ENCODE measurements around the gene EVC. TPM values are rescaled to one million over a fixed set of nuclear protein-coding genes. Genes with fewer than 3 reads are reported as not detected.

EVC gene
- polyA plus RNA-seq, 1 donor, result 14.8 TPM

DNA sequence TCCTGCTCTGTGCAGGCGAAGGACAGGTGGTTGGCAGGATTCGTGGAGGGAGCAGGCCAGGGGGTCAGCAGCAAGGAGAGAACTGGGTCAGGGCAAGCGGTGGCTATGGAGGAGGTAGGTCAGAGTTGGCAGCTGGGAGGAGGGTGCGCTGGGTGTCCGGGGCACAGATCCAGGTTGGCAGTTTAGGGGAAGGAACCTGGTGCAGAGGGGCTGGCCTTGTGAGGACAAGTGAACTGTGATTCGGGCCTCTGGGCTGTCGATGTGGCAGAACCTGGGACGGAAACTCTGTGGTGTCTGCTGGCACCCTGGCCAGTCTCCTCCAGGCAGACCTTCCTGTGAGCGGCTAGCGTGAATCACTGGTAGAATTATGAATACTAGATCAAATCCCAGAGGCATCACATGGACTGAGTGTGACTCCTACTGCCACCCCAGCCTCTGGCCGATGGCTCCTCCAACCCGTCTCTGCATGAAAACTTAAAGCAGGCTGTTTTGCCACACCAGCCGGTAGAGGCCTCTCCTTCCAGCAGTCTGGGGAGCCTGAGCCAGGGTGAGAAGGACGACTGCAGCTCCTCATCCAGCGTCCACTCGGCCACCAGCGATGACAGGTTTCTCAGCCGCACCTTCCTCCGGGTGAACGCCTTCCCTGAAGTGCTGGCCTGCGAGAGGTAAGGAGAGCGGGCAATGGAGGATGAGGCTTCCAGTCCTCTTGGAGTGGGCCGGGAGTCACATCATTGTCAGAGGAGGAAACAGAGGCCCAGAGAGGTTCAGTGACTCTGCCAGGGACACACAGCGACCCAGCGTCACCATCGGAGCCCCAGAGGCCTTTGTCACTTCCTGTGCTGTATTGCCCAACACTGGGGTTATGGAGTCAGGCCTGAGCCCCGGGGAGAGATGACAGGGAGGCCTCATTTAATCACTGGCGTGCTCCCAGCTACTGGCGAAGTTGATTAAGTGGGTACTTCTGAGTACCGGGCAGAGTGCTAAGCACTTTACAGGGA, 20.3 kb downstream of the EVC start:
- no peak for DNase-seq (ENCODE audit: low read depth)

- DNase-seq (ENCODE audit: low read depth), result no peak
Measured at GRCh38 chr4:5732158-5732557, 21.2 kb downstream of the EVC start.

- no peak for DNase-seq (ENCODE audit: low read depth)
Measured at GRCh38 chr4:5734853-5735252, 23.9 kb downstream of the EVC start.

DNA sequence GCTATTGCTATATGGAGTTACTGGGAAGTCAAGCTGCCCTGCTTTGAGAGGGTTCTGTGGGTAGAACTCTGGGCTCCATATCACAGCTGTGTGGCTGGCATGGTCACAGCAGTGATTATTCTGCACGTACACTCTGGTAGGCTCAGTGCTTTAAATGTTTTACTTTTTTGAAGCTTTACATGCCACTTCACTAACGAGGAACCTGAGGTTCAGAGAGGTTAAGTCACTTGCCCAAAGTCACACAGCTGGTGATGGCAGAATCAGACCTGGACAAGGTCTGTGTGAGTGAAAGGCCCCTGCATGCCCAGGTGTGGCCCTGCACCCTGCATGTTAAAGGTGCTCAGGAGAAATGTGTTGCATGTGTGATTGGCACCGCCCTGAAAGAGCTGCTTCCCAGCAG, 24.5 kb downstream of the EVC start:
- no peak for DNase-seq (ENCODE audit: low read depth)

DNA sequence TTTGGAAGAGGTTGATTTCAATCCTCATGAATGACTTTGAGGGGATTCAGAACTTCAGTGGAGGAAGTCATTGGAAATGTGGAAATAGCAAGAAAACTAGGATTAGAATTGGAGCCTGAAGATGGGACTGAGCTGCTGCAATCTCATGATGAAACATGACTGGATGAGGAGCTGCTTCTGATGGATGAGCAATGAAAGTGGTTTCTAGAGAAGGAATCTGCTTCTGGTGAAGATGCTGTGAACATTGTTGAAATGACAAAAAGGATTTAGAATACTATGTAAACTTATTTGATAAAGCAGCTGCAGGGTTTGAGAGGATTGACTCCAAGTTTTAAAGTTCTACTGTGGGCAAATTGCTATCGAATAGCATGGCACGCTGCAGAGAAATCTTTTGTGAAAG, 27.1 kb downstream of the EVC start:
- no peak for DNase-seq (ENCODE audit: low read depth)

DNA sequence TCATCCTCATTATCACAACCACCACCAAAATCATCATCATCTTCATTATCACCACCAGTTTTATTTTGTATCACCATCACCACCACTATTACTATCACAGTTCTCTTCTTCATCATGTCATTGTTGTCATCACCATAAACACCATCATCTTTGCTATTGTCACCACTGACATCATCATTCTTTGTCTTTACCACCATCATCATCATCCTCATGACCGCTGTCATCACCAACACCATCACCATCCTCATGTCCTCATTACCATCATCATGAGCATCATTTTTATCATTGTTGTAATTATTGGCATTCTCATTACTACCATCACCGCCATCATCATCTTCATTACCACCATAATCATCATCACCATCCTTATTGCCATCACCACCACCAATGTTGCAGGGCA, 31.4 kb downstream of the EVC start:
- DNase-seq (ENCODE audit: low read depth), result no peak

GRCh38 chr4:5742968-5743367, 32.0 kb downstream of the EVC start:
- no peak for DNase-seq (ENCODE audit: low read depth)

DNA sequence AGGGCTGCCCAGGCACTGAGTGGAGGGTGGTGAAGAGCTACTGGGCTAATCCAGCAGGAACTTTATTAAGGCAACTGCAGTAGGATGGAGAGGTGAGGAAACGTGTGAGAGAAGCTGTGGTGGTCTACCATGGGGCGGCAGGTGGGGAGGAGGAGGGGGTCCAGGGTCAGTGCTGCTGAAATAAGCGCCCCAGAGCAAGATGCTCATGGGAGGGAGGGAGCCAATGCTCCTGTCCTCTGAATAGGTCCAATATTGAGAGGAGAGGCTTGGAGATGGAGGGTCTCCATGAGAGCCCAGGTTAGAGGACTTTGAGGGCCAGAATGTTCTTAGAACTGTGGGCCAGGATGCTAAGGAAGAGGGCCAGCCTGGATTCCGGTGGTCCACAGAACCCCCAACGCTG, 35.2 kb downstream of the EVC start:
- DNase-seq (ENCODE audit: low read depth), result no peak

- DNase-seq (ENCODE audit: low read depth), result no peak
Measured at GRCh38 chr4:5746829-5747737, 36.1 kb downstream of the EVC start.

DNA sequence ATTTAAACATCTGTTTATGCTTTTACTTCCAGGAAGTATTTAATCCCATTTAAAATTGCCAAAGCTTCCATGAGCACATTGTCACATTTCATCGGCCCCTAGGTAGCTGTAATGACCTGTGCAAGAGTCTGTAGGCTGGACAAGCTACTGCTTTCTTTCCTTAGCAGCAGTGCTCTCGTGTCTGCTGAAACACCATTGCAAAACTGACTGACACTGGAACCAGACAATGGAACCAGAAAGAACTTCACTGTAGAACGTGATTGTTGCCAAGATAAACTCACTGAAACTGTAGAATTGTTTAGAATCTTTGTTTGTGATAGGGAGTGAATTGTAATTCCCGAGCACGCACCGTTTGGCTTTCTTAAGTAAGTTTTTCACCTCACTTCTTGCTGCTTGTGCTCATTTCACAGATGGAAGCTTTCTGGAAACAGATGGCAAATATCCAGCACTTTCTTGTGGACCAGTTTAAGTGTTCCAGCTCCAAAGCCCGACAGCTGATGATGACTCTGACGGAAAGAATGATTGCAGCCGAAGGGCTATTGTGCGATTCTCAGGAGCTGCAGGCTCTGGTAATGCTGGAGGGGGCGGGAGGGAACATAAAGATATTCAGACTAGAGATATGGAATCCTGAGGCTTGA, 36.9 kb downstream of the EVC start:
- peak; percentile 62 for DNase-seq (ENCODE audit: low read depth)

DNA sequence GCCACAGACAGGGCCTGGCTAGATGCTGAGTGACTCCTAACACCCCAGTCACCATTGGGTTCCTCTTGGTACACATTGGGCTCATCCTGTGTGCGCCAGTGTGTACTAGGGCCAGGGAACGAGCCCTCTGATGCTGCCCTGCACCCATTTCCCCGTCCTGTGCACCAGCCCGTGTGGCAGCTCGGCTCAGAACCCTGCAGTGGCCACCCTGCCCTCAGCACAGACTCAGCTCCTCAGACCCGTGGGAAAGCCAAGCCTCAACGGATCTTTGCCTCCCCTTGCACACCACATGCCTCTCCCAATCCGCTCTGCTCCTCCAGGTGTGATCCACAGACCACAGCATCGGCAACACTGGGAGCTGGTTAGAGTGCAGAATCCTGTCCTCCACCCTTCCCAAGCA, 38.6 kb downstream of the EVC start:
- DNase-seq (ENCODE audit: low read depth), result no peak

- no peak for DNase-seq (ENCODE audit: low read depth)
Measured at GRCh38 chr4:5750052-5750945, 39.3 kb downstream of the EVC start.

DNA sequence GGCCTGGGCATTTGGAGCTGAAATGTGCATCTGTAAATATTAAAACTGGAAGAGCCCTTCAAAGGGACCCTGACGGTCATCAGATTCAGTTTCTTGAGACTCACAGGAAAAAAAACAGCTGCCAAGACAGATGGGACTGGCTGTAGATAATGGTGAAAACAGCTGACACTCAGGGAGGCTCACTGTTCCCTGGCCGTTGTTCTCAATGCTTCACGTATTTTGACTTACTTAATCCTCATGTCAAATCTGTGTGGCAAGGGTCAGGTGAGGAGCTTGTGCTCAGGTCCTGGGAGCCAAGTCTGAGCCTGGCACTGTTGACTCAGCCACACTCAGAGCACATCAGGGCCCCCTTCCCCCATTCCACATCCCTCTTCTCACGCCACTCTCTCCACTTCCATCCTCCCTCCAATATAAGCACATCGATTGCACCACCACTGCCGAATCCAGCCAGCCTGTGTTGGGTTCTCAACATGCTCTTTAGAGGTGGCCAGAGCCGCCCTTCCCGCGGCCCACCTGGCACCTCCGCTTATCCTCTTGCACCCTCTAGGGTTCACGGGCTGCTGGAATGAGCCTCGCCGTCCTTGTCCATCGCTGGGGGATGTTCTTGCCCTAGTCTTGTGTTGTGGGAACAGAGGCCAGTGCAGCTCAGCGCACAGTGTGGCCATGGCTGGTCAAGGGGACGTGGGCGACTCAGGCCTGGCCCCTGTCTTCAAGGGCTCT, 40.1 kb downstream of the EVC start:
- DNase-seq (ENCODE audit: low read depth), result no peak

DNA sequence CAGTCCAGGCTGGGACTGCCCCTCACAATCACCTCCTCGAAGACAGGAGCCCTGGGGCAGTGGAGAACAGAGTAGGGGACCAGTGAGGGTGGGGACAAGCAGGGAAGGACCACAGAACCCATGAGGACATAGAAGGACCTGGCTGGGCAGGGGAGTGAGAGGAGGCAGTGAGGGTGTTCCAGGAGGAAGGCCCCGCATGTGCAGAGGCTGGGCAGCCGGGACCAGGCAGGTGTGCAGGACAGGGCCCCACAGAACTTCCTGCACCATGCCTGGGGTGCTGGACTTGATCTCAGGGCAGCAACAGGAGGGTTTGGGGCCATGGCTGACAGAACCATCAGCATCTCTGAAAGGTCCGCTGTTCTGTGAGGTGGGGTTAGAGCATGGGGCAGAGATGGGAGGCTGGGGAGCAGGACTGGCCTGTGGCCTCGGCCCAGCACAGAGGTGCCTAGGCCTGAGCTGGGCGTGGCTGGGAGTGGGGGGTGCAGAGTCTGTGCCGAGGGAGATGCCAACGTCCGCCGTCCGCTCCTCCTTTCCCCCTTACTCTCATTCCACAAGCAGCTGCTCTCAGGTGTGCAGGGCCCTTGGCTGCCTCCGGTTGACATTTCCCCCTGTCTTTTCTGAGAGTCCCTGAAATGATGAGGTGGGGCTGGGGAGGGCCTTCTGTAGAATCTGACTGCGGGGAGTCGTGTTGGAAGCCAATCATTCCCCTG, 40.8 kb downstream of the EVC start:
- DNase-seq (ENCODE audit: low read depth), result no peak

DNA sequence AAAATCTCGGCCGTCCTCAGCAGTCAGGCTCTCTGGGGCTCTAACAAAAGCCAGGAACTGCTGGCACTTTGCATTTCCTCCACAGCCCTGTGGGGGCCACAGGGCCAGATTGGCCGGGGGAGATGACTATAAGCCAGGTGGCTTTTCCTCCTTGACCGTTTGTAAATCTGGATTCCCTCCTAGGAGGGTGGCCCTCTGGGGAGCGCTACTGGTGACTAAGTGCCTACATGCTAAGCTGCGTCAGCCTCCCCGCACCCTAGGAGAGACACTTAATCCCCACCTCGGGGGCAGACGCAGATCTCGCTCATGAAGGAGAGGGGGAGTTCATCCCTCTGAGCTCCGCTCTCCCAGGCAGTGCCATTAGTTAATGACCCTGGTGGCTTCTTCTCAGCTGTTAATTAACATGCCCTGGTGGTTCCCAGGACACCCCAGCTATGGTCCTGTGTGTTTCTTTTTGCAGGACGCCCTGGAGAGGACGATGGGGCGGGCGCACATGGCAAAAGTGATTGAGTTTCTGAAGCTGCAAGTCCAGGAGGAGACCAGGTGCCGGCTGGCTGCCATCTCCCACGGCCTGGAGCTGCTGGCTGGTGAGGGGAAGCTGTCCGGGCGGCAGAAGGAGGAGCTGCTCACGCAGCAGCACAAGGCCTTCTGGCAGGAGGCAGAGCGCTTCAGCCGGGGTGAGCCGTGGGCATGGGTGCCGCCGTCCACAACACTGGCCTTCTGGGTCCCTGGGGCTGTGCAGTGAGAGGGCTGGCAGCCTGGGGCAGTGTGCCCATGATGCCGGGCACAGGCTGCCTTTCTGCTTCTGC, 41.6 kb downstream of the EVC start:
- DNase-seq (ENCODE audit: low read depth), result no peak

DNA sequence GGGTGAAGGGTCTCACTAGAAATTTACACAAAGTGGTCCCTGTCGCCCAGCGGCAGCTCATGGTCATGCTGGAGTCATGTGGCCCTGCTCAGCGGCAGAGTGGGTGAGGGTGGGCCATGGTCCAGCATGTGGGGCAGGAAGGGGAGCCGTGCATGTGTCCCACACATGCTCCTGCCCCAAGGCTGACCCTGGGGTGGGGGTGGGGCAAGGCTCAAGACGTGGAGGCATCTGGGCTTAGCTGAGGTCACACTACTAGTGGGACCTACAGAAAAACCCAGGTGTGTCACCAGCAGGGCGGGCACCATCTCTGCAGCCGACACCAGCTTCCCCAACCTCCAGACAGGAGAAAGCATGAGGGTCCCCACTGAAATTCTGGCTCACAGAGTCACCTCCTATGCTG, 42.4 kb downstream of the EVC start:
- DNase-seq (ENCODE audit: low read depth), result no peak

DNA sequence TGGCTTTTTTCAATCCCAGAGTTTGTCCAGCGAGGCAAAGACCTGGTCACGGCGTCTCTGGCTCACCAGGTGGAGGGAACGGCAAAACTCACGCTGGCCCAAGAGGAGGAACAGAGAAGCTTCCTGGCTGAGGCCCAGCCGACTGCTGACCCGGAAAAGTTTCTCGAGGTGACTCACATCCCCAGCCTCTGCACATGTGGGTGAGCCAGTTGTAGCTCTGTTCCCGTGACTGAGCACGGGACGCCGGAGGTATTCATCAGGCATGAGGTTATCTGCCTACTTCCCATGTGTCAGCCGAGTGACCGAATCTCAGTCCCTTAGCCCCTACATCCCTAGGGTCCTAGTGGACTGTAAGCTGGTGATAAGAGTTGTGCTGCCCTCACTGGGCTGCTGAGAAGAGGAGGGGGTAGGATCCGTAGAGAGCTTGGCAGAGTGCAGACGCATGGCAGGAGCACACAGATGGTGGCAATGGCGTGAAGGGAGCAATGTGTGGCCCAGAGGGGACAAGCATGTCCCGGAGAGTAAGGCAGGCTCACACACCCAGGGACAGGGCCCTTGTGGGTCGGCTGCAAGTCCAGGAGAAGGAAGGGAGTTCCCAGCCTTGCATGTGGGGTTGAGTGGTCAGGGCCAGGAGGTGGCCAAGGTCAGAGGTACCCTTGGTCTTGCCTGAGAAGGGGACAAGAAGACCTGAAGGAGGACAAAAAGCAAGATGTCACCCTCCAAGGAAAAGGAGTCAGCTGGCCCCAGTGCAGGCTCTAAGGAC, 42.9 kb downstream of the EVC start:
- DNase-seq (ENCODE audit: low read depth), result no peak

- DNase-seq (ENCODE audit: low read depth), result no peak
Measured at GRCh38 chr4:5754529-5754881, 43.5 kb downstream of the EVC start.
